ENCODE results near the gene MAD1L1.

MAD1L1 gene

DNA sequence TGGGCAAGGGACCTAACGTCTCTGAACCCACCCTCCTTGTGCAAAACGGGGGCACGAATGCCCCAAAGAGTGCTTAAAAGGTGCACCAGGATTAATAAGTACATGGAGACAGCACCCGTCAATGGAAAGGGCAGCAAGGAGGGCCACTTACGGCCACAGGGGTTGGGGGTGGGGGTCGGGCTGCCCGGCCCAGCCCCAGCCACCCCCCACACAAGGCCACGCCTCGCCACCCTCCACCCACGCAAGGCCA lies 213.4 kb downstream of the MAD1L1 start:
- no peak for DNase-seq

- no peak for DNase-seq
These were observed 213.9 kb downstream of the MAD1L1 start for GRCh38 chr7:2018569-2019460.

DNA sequence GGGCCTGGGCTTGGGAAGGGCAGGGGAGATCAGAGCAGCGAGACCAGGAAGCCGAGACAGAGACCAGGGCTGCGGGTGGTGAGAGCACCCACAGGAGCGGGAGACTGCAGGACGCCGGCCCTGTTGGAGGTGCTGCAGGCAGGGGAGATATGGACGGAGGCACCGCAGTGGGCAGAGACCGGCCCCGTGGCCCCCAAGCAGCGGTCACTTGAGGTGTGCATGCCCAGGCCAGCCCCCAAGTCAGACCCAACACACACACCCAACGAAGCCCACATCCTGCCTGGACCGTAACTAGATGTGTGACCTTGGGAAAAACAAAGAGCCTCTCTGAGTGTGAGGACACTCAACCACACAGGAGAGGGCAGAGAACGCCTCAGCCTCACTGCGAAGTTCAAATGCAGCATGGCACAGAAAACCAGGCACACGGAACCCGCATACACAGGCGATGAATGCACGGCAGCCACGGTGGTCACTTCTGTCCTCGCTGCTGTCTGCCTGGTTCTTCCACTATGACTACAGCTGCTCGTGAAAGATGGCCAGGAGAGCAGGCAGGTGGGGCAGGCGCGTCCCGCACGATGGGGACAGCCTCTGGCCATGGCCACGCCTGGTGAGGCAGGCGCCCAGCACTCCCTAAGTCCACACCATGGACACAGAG lies 214.7 kb downstream of the MAD1L1 start:
- DNase-seq = no peak

DNA sequence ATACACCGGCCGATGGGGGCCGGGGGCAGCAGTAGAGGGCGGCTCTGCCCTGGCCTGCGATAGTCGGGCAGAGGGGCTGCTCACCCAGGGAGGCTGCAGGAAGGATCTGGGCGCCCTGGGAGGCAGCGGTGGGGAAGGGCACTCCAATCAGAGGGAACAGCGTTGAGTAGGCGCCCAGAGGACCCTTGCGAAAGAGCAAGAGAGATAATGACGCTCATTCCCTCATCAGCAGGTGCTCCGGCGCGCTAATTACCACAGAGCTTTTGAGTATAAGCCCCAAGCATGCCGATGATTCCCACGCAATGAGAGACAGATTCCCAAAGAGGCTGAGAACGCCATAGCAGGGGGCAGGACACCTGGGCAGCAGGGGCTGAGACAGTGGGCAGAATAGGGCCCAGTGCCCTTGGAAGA lies 215.3 kb downstream of the MAD1L1 start:
- DNase-seq = no peak

GRCh38 chr7:2016761-2017480 lies 215.8 kb downstream of the MAD1L1 start:
- DNase-seq = no peak

DNA sequence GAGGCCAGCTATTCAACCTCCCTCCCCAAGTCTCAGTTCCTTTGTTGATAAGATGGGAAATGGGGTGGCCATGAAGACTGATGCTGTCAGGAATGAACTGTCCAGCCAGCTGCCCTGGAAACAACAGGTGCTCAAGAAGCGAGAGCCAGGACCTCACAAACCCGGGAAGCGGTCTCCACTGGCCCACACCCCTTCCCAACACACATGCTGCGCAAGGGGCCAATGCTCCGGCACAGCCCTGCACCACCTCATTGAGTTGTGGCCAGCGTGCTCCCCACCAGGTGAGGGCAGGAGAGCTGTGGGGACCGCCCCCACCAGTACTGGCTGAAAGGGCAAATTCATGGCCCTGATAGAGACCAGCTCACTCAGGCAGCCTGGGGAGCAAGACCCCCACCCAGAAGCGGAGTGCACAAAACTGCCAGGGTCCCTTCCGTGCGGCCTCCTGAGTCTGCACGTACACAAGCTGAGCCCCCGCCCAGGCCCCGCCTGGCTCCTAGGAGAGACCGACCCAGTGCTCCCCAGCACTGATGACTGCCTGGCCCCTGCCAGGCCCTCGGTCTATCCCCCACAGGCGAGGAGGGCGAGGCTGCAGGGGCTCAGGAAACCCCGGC lies 216.6 kb downstream of the MAD1L1 start:
- no peak for DNase-seq

- no peak for DNase-seq
These were observed 217.4 kb downstream of the MAD1L1 start for GRCh38 chr7:2015251-2015871.

DNA sequence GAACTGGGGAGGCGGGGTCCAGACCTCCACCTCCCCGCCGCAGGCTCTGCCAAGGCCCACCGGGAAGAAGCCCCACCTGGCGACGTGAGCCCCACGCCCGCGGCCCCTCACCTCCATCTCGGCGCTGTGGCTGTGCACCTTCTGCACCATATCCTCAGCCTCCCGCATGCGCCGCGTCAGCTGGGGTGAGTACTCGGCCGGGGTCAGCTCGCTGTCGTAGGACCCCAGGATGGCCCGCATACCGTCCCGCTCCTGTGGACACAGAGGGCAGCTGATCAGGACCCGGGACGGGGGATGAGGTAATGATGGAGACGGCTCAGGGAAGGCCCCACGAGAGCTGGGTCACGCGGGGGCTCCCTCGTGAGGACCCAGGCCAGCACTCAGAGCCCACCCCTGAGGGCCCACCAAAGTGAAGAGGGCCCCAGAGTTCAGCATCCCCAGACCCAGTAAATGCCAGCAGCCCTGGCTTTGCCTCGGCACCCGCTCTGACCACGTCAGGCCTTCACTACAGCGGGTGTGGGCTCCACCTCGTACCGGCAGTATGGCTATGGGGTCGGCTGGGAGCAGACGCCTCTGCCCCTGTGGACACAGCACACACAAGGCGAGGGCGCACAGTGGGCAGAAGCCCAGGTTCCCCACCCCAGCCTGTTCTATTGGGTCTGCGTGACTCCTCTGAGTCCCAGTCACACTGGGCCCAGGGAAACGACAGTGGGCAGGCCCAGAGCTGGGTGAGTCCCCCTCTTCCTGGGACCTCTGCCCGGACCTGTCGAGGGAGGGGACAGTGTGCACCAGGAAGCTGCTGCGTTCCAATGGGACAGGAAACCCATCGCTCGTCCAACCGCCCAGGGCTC lies 218.1 kb downstream of the MAD1L1 start:
- no peak for DNase-seq

GRCh38 chr7:2013381-2014311 lies 219.1 kb downstream of the MAD1L1 start:
- no peak for DNase-seq

GRCh38 chr7:2012981-2013380 lies 219.8 kb downstream of the MAD1L1 start:
- no peak for DNase-seq

DNA sequence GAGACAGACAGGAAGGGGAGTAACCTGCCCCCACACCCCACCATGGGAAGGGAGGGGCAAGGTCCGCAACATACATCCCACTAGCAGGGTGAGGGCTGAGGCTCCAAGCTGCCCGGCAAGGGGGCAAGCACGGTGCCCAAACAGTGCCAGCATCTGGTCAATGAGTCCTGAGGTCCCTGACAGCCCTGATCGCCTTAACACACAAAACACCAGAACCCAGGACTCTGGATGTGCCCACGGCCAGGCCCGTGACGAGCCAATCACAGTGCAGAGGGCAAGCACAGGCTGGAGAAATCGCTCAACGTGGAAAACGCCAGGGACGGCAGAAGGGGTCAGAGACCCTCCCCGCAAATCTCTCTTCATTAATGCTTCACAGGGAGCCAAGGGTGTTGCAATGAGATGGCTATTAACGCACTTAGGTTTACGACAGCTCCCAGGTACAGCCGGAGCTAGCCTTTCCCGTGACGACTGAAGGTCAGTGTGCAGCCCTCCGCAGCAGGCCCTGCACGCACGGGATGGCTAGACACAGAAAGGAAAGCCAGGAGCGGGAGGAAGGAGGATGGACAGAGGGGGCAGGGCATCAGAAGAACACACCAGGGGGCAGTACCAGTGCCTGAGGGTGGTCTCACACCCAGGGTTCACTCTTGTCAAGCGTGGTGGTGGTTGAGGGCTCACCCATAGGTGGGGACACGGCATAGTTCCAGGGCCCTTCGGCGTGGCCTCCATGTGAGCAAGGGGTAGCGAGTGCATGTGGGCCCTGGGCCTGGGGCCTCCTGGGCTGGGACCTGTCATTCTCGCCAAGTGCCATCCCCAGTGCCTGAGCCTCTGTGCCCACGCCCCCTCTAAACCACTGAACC lies 220.5 kb downstream of the MAD1L1 start:
- DNase-seq = no peak

DNA sequence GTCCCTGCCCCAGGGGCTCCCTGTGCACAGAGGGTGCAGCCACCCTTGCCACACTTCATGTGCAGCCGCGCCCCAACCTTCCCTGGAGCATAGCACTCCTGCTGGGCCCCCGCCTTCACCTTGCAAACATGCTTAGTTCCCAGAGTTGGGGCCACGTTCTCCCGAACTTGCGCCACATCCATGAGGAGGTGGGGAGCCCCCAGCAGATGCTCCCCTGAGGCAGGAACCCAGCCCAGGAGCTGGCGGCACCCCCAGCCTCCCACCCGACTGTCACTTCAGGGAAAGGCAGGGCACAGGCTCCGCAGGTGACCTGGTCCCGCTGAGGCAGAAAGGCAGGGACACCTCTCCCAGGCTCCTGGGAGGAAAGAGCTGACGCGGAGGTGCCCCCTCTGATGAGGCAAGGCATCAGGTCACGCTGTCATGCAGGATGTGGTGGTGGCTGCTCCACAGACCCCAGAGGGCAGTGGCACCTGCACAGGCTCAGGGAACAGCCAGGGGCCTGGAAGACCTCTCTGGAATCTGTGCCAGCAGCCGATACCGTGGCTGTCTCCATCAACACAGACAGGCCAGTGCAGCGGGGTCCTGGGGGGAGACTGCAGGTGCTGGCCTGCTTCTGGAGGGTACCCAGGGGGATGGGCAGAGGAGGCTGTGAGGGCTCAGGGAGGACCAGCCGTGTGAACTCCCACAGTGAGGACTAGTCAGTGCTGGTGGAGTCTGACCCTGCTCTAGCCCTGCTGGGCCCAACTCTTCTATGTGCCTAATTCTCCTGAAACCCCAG lies 221.3 kb downstream of the MAD1L1 start:
- DNase-seq = no peak

DNA sequence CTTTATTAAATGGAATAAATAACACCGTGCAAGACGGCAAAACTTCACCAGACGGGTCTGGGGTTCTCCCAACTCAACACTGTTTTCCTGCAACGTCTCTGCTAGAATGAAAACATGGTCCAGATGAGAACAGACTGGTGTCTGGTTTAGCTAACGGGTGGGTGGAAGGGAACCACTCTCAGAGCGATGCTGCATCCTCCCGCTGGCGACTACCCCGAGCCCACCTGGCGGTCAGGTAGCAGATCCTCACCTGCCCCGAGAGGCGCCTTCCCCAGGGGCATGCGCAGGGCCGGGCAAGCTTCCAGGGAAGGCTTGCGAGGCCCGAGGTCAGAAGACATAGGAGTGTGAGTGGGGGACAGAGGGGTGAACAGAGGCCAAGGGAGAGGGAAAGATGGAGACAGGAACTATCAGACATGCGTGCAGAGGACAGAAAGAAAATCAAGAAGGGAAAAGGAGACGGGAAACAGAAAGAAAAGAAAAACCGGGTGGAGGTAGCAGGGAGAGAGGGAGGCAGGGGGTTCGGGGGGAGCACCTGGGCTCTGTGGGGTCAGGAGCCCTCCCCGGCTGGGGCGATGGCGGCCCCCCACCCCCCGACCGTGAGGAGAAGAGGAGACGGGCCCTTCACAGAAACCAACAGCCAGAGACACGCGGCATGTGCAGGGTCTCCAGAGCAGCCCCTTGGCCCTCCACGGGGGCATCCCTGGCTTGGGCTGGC lies 222.0 kb downstream of the MAD1L1 start:
- DNase-seq = no peak

DNA sequence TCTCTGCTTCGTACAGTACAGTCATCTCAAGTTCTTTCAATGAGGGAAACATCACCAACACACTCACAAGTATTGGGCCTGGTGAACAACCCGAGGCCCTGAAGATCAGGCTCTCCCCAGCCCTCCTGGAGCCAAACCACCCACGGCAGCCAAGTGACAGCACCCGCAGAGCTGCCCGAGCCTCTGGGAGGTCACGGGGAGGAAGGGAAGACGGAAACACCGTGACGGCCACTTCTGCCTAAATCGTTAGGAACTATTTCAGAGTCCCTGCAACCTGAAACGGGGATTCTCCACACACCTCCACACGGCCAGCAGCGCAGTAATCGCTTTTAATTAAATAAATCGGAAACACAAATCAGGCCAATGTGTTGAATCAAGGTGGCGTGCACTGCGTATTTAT lies 222.6 kb downstream of the MAD1L1 start:
- no peak for DNase-seq

DNA sequence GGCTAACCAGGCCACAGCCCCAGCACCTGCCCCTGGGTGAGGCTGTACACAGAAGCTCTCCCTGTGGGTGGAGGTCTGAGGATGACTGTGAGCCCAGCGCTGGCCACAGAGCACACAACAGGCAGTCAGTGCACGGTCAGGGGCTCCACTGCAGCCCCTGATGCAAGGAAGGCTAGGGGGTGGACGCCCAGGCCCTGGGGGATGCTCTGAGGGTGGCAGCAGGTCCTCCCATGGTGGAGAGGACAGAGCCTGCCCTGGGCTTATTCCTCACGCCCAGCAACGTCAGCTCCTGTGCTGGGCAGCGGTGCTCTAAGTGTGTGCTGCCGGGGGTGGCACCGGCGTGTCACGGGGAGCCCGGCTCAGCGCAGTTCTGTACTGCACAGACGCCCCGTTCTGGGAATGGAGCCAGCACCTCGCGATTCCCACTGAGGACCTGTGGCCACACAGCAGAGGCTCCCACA lies 223.2 kb downstream of the MAD1L1 start:
- DNase-seq = no peak

DNA sequence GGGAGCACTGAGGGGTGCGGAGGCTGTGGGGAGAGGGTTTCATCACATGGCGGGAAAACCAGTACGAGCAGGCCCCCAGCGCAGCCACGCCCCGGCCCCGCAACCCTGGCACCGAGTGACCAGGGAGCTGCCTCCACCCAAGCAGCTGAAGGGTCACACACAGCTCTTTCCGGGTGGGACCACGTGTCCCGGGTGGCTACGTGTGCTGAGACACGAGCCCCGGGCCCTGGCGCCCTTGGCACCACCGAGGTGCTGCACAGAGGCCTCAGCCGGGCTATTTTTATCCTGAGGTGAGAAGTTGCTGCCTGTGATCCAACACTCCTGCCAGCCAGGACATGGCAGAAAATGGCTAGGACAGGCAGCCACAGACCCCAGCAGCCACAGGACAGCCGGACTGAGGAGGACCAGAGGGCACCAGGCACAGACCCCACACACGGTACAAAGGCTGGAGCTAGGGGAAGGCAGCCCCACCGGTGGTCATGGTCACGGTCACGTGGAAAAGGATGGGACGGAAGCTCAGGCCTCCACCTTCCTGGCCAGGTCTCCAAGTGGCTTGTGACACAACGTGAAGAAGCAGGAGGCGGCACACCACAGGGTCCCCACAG lies 223.7 kb downstream of the MAD1L1 start:
- no peak for DNase-seq

DNA sequence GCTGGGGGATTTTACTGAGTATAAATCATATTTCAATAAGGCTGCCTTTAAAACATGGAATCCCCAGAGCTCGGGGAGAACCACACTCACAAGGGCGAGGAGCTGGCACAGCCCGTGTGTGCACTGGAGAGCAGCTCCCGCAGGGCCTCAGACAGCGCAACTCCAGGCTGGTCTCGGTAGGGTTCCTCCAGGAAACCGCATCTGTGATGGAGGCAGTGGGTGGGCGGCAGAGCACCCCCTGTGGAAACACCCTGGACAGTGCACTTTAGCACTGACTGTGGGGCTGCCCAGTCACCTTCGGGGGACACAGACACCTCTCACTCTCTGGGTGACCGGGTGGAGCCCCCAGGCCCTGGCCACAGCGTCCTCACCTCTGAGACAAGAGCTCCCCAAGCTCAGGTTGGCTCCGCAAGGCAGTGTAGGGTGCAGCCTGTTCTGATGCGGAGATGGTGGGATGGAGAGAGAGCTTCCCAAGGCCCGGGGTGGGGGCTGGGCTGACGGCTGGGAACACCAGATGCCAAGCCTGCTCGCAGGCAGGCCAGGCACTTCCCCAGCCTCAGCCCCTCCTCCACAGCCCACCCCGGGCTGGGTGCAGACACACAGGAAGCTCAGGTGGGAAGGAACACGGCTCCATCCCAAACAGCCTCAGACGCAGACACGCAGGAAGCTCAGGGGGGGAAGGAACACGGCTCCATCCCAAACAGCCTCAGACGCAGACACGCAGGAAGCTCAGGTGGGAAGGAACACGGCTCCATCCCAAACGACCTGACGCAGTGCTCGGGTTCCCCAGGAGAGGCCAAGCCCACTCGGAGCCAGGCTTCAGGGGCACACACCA lies 224.4 kb downstream of the MAD1L1 start:
- DNase-seq = no peak

All from activated T-cell treated with anti-CD3 and anti-CD28 coated beads, Interleukin-2, amount 50 U/mL, for 1 hour (primary cell).